HL-60/S4 treated with retinoic acid at 250 ng/mL for 4 days and 3 days (cell line): ENCODE measurements around the gene MUCL3.
"Not testable (repeated sequence)": the region's sequence is repeated elsewhere in the genome, so short reads cannot be mapped to it uniquely, and the experiment has no call there.

Experiments used
- in situ Hi-C: fragments of 300-500 bp; cut with MboI; formaldehyde crosslinking; loops from 2 replicates; pipeline ENCODE4 v1.7.0; 2022; ENCODE audit warnings: low sequenced_read_pairs

The MUCL3 gene

GRCh38 chr6:30938730-30939129 lies 2.0 kb upstream of the MUCL3 start:
- in situ Hi-C loops = no loop called here

DNA sequence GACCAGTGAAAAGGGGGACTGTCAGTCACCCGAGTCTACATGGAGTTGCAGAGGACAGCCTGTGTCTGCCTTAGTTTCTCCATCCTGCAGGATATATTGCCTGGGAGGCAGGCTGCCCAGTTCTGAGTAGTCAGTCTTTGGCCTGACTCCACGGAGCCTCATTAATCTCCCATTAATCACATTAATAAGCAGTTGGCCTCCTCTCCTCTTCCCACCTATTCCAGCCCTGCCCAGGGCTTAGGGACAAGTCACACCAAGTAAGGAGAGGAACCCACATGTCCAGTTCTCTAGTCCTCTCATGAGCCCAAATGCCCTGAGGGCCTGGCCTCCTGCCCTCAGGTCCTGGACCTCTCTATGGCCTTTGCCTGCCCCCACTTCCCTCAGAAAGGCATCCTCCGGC lies 1.3 kb upstream of the MUCL3 start:
- in situ Hi-C loops = no loop called here

DNA sequence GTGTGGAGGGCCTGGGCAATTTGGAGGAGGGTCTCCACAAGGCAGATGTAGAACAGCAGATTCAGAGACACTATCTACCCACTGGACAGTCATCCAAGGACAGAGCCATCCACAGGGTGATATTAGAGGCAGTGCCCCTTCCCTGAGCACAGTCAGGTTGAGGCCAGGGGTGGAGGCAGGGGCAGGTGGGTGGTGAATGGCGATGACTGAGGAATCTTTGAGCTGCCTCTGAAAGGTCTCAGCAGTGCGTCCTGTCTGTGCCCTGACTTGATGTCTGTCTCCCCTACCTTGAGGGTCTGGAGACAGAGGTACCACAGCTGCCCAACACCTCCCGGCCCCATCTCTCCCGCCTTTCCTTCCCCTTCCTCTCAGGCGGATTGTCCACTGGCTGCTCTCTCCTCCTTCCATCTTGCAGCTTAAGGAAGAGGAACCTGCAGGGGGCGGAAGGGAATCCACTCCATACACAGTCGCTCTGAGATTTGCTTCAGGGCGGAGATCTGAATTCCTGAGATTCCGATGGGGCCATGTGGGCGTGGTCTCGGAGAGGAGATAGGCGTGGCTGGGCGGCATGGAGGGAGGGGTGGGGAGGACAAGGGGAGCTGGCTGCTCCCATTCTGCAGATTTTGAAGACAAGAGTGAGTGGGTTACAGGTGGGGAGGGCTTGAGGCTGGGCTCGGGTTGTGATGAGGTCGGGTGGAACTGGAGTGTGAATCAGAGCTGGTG lies 1.7 kb downstream of the MUCL3 start:
- in situ Hi-C loops = no loop called here

- in situ Hi-C loops = no loop called here
Measured at GRCh38 chr6:30944051-30944450, 3.3 kb downstream of the MUCL3 start.

DNA sequence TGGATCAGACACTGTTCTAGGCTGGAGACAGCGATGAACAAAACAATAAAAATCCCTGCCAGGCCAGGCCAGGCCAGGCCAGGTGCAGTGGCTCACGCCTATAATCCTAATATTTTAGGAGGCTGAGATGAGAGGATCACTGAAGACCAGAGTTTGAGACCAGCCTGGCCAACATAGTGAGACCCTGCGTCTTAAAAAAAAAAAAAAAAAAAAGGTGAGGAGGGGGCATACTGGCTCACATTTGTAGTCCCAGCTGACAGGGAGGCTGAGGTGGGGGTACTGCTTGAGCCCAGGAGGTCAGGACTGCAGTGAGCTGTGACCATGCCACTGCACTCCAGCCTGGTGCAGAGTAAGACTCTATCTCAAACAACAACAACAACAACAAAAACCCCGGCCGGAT lies 4.5 kb downstream of the MUCL3 start:
- in situ Hi-C loops = no loop called here

DNA sequence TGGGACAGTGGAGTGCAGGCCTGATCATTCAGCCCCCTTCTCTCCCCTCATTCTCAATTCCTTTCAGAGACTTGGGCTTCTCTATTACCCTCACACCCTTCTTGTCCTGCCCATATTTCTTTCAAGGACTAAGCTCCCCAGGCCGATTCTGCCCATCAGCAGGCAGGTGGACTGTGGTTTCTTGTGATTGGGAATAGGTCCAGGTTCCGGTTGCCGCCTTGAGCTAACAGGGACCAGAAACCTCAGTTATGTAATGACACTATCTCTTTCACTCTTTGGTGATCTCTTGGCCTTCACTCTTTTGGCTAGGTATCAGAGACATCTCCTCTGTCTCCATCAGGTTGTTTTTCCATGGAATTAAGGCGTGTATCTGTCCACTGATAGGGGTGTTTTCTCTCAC lies 6.5 kb downstream of the MUCL3 start:
- in situ Hi-C loops = no loop called here

- in situ Hi-C loops = no loop called here
Measured at GRCh38 chr6:30948811-30949210, 8.0 kb downstream of the MUCL3 start.

DNA sequence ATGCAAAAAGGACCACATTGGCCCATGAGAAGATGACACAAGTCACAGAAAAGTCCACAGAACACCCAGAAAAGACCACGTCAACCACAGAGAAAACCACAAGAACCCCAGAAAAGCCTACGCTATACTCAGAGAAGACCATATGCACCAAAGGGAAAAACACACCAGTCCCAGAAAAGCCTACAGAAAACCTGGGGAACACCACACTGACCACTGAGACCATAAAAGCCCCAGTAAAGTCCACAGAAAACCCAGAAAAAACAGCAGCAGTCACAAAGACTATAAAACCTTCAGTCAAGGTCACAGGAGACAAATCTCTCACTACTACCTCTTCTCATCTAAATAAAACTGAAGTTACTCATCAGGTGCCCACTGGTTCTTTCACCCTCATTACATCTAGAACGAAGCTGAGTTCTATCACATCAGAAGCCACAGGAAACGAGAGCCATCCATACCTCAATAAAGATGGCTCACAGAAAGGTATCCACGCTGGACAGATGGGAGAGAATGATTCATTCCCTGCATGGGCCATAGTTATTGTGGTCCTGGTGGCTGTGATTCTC lies 11.2 kb downstream of the MUCL3 start:
- in situ Hi-C loops = no loop called here

GRCh38 chr6:30954631-30955366 lies 14.0 kb downstream of the MUCL3 start:
- in situ Hi-C loops = no loop called here

DNA sequence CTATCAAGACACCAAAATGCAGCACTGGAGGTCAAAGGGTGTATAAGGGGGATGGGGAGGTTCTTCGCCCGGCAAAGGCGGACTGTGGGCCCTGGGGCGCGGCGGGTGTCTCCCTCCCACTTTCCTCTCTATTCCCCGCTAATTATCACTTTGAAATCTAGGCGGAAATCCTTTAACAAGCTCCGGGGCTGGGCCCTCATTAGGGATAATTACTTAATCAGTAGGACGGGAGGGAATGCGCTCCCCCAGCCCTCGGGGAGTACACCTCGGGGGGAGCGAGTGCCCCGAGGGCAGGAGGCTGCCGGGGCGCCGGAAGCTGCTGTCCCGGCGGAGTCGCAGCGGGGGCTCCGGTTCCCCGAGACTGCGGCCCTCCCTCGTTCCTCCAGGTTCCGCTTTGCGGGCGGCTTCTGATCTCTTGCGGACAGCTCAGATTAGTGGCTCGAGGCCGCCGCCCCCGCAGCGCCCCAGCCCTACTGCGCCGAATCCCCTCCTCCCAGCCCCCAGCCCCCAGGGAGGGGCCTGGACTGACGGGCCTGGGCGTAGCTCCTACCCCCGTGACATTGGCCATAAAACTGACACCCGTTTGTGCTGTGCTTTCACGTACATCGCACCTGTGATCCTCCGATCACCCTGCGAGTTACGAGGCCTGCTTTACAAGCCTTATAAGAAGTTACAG lies 14.7 kb downstream of the MUCL3 start:
- in situ Hi-C loops = no loop called here

DNA sequence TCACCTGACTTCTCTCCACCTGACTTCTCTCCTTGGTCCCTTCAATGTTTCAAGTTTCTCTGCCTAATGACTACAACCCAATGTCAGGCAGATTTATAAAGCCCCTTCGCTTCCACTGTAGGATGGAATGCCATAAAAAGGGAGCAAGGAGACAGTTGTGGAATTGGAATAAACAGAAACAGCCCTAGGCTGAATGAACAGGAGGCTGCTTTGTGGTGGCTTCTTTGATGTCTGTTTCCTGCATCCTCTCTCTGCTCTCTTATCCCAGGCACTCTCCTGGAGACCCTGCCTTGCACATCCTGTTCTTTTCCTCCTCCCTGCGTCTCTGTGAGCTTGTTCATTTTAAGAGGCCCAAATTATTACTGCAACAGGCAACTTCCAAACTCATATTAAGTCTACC lies 16.9 kb downstream of the MUCL3 start:
- in situ Hi-C loops = no loop called here

DNA sequence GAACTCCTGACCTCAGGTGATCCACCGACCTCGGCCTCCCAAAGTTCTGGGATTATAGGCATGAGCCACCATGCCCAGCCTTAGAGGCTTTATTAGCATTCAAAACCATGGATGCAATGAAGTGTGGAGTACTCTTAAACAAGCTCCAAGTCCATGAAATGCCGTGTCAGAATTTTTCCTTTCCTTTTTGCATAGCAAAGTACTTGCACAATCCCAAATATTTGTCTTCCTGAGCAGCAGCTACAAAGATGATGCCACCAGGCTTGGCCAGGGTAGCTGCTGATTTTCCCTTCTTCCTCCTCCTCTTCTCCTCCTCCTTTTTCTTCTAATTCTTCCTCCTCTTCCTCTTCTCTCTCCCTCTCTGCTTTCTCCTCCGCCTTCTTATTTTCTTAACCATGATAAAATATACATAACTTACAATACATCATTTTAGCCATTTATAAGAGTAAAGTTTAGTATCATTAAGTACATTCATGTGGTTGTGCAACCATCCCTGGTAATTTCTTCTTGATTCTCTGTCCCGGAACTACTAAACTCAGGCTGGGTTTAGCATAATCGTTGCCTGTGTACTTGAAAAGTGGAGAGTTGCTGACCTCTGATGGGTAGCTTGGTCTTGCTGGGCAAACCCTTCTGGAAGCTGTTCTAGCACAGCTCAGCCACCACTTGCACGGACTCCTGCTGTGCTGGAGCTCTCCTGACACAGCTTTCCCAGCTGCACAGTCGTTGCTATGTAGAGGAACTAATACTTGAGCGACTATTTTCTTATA lies 20.3 kb downstream of the MUCL3 start:
- in situ Hi-C loops = no loop called here

- in situ Hi-C loops = no loop called here
Measured at GRCh38 chr6:30962716-30963115, 21.9 kb downstream of the MUCL3 start.

- in situ Hi-C loops = no loop called here
Measured at GRCh38 chr6:30963641-30964040, 22.9 kb downstream of the MUCL3 start.

GRCh38 chr6:30964075-30964474 lies 23.3 kb downstream of the MUCL3 start:
- in situ Hi-C loops = no loop called here

- in situ Hi-C loops = no loop called here
Measured at GRCh38 chr6:30965140-30965601, 24.4 kb downstream of the MUCL3 start.

DNA sequence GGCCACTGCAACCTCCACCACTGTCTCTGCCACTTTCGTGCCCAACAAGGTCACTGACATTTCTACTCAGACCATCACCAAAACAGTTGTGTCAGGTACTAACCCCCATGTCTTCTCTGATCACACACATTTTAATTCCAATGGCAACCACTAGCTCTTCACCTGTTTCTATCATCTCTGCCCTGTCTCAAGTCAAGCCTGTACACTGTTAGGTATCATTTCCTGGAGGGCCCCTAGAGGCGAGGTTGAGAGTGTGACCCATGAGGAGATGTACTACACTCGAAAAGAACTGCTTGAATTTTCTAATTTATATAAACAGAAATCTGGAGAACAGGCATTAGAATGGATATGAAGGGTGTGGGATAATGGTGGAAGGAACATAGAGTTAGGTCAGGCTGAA lies 25.4 kb downstream of the MUCL3 start:
- in situ Hi-C loops = no loop called here

- in situ Hi-C loops = not testable (repeated sequence)
Measured at GRCh38 chr6:30969171-30969570, 28.4 kb downstream of the MUCL3 start.

GRCh38 chr6:30970946-30971345 lies 30.2 kb downstream of the MUCL3 start:
- in situ Hi-C loops = no loop called here

DNA sequence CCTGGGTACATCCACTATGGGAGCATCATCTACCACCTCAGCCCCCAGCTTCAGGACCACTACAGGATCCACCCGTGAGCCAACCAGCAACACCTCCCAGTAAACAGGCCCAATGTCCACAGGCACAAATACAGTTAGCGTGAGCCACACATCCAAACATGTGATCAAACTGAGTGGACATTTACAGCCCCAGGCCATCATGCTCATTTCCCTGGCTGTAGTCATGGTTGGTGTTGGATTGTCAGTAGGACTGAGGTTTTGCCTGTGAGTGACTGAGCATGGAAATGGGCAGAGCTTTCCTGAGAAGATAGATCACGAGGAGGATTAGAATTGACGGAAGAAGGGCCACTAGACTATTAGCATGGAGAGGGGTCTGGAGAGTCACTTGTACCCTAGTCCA lies 32.0 kb downstream of the MUCL3 start:
- in situ Hi-C loops = no loop called here
